ENCODE data around the gene CPLANE1. TPM values are rescaled to one million over a fixed set of nuclear protein-coding genes. Genes with fewer than 3 reads are reported as not detected.

Gene CPLANE1
- total and polyA plus RNA-seq, 2 donors (not counting 1 experiment from before 2014, with no cell fraction given), result 15.3 to 20.0 TPM

DNA sequence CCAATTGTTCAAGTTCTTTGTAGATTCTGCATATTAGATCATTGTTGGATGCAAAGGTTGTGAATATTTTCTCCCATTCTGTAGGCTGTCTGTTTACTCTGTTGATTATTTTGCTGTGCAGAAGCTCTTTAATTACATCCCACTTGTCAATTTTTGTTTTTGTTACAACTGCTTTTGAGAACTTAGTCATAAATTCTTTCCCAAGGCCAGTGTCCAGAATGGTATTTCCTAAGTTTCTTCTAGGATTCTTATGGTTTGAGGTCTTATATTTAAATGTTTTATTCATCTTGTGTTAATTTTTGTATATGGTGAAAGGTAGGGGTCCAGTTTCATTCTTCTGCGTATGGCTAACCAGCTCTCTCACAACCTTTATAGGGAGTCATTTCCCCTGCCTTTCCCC is 116.5 kb downstream of the CPLANE1 start:
- Histone ChIP-seq H4K20me1 (ENCODE audit: control insufficient read depth, extremely low read depth, insufficient read depth, low read length) (no peaks in the 10 kb centered on the region), H3K9me3 (ENCODE audit: control insufficient read depth, insufficient read depth, low read depth, low read length) (no peaks in the 10 kb centered on the region), H3K4me2 (ENCODE audit: extremely low read depth, insufficient read depth, low read length) (no peak overlapping the region), H2AFZ (ENCODE audit: low read length) (no peak overlapping the region), H3K4me1 (ENCODE audit: control insufficient read depth, extremely low read depth, insufficient read depth, low read length) (no peaks in the 10 kb centered on the region), H3K4me3 (replicated peaks in 1 of 4; ENCODE audit: control extremely low read depth in 1 of 4, insufficient read depth in 1 of 4, low read depth in 3 of 4, low read length in 4 of 4) (no peak overlapping the region), H3K9ac (ENCODE audit: insufficient read depth, low read length) (no peak overlapping the region), H3K36me3 (ENCODE audit: control insufficient read depth, insufficient read depth, low read length) (no peaks in the 10 kb centered on the region), H3K27me3 (ENCODE audit: control insufficient read depth, insufficient read depth, low read length) (no peaks in the 10 kb centered on the region), H3K79me2 (ENCODE audit: control insufficient read depth, insufficient read depth, low read length) (no peaks in the 10 kb centered on the region), H3K27ac (ENCODE audit: insufficient read depth, low read length) (no peak overlapping the region)
- peak in 1 of 2 donors; percentile 45 for DNase-seq (ENCODE audit: low read depth in 2 of 2)
- no peak for TF ChIP-seq EZH2 (IDR thresholded peaks at IDR 0.05; ENCODE audit: low read length, missing control alignments)
- TF ChIP-seq CTCF (conservative IDR thresholded peaks at IDR 0.05 in 1 of 2, IDR thresholded peaks at IDR 0.05 in 1 of 2; ENCODE audit: low read depth in 1 of 2, low read length in 2 of 2), result no peak

- Histone ChIP-seq H4K20me1 (ENCODE audit: control insufficient read depth, extremely low read depth, insufficient read depth, low read length) (no peaks in the 10 kb centered on the region), H3K27ac (ENCODE audit: insufficient read depth, low read length) (no peak overlapping the region), H3K79me2 (ENCODE audit: control insufficient read depth, insufficient read depth, low read length) (no peaks in the 10 kb centered on the region), H3K4me2 (ENCODE audit: extremely low read depth, insufficient read depth, low read length) (no peak overlapping the region), H3K9me3 (ENCODE audit: control insufficient read depth, insufficient read depth, low read depth, low read length) (no peaks in the 10 kb centered on the region), H3K27me3 (ENCODE audit: control insufficient read depth, insufficient read depth, low read length) (no peaks in the 10 kb centered on the region), H2AFZ (ENCODE audit: low read length) (no peak overlapping the region), H3K4me1 (ENCODE audit: control insufficient read depth, extremely low read depth, insufficient read depth, low read length) (no peaks in the 10 kb centered on the region), H3K4me3 (replicated peaks in 1 of 4; ENCODE audit: control extremely low read depth in 1 of 4, insufficient read depth in 1 of 4, low read depth in 3 of 4, low read length in 4 of 4) (no peak overlapping the region), H3K9ac (ENCODE audit: insufficient read depth, low read length) (no peak overlapping the region), H3K36me3 (ENCODE audit: control insufficient read depth, insufficient read depth, low read length) (no peaks in the 10 kb centered on the region)
- no peak for DNase-seq (ENCODE audit: low read depth in 2 of 2)
- TF ChIP-seq EZH2 (IDR thresholded peaks at IDR 0.05; ENCODE audit: low read length, missing control alignments) (no peak), CTCF (conservative IDR thresholded peaks at IDR 0.05 in 1 of 2, IDR thresholded peaks at IDR 0.05 in 1 of 2; ENCODE audit: low read depth in 1 of 2, low read length in 2 of 2) (no peak)
Observed at GRCh38 chr5:37121465-37121864, 127.7 kb downstream of the CPLANE1 start.

DNA sequence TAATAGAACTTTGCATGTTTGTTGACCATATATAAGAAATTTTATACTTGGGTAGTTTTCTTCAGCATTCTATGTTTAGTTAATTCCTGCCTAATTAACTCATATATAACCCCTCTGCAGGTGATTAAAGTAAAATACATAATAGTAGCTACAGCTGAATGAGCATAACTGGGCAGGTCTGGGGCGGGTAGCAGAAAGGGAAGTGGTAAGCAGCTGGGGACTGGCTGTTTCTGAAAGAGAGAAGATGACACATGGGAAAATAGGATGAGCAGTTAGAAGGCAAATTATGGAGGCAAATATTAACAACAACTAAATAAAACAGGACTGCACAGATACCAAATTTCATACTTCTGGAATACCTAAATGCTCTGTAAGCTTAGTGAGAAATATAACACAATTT is 128.1 kb downstream of the CPLANE1 start:
- H2AFZ ChIP-seq (ENCODE audit: low read length), result no peak overlapping the region
- TF ChIP-seq EZH2 (IDR thresholded peaks at IDR 0.05; ENCODE audit: low read length, missing control alignments) (no peak), CTCF (conservative IDR thresholded peaks at IDR 0.05 in 1 of 2, IDR thresholded peaks at IDR 0.05 in 1 of 2; ENCODE audit: low read depth in 1 of 2, low read length in 2 of 2) (no peak)

More for the DNA sequence above, 128.1 kb downstream of the CPLANE1 start:
- Histone ChIP-seq H3K36me3 (ENCODE audit: control insufficient read depth, insufficient read depth, low read length) (no peaks in the 10 kb centered on the region), H3K79me2 (ENCODE audit: control insufficient read depth, insufficient read depth, low read length) (no peaks in the 10 kb centered on the region), H3K27me3 (ENCODE audit: control insufficient read depth, insufficient read depth, low read length) (no peaks in the 10 kb centered on the region), H3K9me3 (ENCODE audit: control insufficient read depth, insufficient read depth, low read depth, low read length) (no peaks in the 10 kb centered on the region), H3K4me3 (replicated peaks in 1 of 4; ENCODE audit: control extremely low read depth in 1 of 4, insufficient read depth in 1 of 4, low read depth in 3 of 4, low read length in 4 of 4) (no peak overlapping the region), H3K9ac (ENCODE audit: insufficient read depth, low read length) (no peak overlapping the region), H3K27ac (ENCODE audit: insufficient read depth, low read length) (no peak overlapping the region), H3K4me2 (ENCODE audit: extremely low read depth, insufficient read depth, low read length) (no peak overlapping the region), H3K4me1 (ENCODE audit: control insufficient read depth, extremely low read depth, insufficient read depth, low read length) (no peaks in the 10 kb centered on the region), H4K20me1 (ENCODE audit: control insufficient read depth, extremely low read depth, insufficient read depth, low read length) (no peaks in the 10 kb centered on the region)
- DNase-seq (ENCODE audit: low read depth in 2 of 2), result no peak

All from fibroblast of lung (primary cell).